ENCODE data around the gene TOMM22.

Gene TOMM22

DNA sequence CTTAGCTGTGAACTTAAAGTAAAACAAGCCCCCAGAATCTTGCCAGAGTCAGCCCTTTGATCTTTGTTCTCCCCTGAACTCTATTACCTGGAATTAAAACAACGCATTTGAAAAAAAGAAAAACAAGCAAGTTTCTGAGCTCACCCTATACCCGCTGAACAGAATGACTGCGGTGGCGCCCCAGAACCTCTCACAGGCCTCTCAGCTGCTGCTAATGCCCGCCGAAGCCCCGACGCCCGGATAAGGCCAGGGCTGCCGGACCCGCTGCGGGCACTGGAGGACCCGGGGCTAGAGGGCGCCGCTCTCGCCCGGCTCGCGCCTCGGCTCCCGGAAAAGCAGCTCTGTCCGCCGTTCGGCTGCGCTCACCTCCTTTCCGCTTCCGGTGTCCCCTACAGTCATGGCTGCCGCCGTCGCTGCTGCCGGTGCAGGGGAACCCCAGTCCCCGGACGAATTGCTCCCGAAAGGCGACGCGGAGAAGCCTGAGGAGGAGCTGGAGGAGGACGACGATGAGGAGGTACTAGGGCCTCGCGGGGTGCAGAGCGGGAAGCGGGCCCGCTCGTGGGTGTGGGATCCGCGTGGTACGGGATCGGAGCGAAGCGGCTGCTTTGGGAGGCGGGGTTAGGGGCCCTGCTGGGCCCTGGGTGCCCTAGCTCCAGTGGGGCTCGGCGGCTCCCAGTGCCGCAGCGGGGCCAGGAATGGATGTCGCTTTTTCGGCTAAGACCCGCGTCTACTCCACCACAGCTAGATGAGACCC is at the start of gene TOMM22 (continued):
- TF ChIP-seq ZBTB26 (tag by site-specific recombination; optimal IDR thresholded peaks at IDR 0.05) = peak; percentile 80
- no peak for TF ChIP-seq GFI1B (tag by site-specific recombination; IDR thresholded peaks at IDR 0.05)
- TF ChIP-seq ZNF791 (tag by site-specific recombination; IDR thresholded peaks at IDR 0.05) = no peak
- TF ChIP-seq PRDM1 (tag by site-specific recombination; IDR thresholded peaks at IDR 0.05) = no peak
- TF ChIP-seq MEIS1 (CRISPR knock-in tag; IDR thresholded peaks at IDR 0.05; ENCODE audit: borderline replicate concordance) = no peak
- TF ChIP-seq, protein P1, sequence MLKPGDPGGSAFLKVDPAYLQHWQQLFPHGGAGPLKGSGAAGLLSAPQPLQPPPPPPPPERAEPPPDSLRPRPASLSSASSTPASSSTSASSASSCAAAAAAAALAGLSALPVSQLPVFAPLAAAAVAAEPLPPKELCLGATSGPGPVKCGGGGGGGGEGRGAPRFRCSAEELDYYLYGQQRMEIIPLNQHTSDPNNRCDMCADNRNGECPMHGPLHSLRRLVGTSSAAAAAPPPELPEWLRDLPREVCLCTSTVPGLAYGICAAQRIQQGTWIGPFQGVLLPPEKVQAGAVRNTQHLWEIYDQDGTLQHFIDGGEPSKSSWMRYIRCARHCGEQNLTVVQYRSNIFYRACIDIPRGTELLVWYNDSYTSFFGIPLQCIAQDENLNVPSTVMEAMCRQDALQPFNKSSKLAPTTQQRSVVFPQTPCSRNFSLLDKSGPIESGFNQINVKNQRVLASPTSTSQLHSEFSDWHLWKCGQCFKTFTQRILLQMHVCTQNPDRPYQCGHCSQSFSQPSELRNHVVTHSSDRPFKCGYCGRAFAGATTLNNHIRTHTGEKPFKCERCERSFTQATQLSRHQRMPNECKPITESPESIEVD (tag by site-specific recombination; IDR thresholded peaks at IDR 0.05) = no peak
- TF ChIP-seq ZNF24 (tag by site-specific recombination; IDR thresholded peaks at IDR 0.05) = peak; percentile 91
- TF ChIP-seq ZNF610 (tag by site-specific recombination; IDR thresholded peaks at IDR 0.05; ENCODE audit: borderline replicate concordance) = peak; percentile 83; the same call in 1 of the 2 replicates
- peak; percentile 98 for TF ChIP-seq ZNF121 (tag by site-specific recombination; IDR thresholded peaks at IDR 0.05)
- TF ChIP-seq ZNF155 (tag by site-specific recombination; IDR thresholded peaks at IDR 0.05) = no peak
- TF ChIP-seq ZNF292 (tag by site-specific recombination; IDR thresholded peaks at IDR 0.05; ENCODE audit: borderline replicate concordance, low read depth) = no peak
- TF ChIP-seq ZNF645 (tag by site-specific recombination; IDR thresholded peaks at IDR 0.05) = 0 out of 2 replicates have a peak, but pooled peaks have one; percentile 40
- TF ChIP-seq ZNF138 (tag by site-specific recombination; IDR thresholded peaks at IDR 0.05; ENCODE audit: borderline replicate concordance) = no peak
- TF ChIP-seq ZNF600 (tag by site-specific recombination; IDR thresholded peaks at IDR 0.05) = no peak
- no peak for TF ChIP-seq ZNF670 (tag by site-specific recombination; IDR thresholded peaks at IDR 0.05; ENCODE audit: low read depth)
- no peak for TF ChIP-seq ZNF211 (tag by site-specific recombination; IDR thresholded peaks at IDR 0.05; ENCODE audit: low read depth)
- no peak for TF ChIP-seq ZNF416 (tag by site-specific recombination; IDR thresholded peaks at IDR 0.05)
- 0 out of 2 replicates have a peak, but pooled peaks have one; percentile 11 for TF ChIP-seq ZNF398 (tag by site-specific recombination; IDR thresholded peaks at IDR 0.05)
- TF ChIP-seq ATF2 (tag by site-specific recombination; IDR thresholded peaks at IDR 0.05; ENCODE audit: low read depth) = 0 out of 2 replicates have a peak, but pooled peaks have one; percentile 8
- peak; percentile 93 for TF ChIP-seq SP7 (tag by site-specific recombination; IDR thresholded peaks at IDR 0.05)
- TF ChIP-seq GLIS1 (tag by site-specific recombination; IDR thresholded peaks at IDR 0.05) = 0 out of 2 replicates have a peak, but pooled peaks have one; percentile 43
- TF ChIP-seq ZBTB6 (tag by site-specific recombination; IDR thresholded peaks at IDR 0.05) = peak; percentile 54
- TF ChIP-seq PRDM4 (tag by site-specific recombination; IDR thresholded peaks at IDR 0.05) = peak; percentile 33
- peak; percentile 93 for TF ChIP-seq ZSCAN5A (tag by site-specific recombination; IDR thresholded peaks at IDR 0.05)
- no peak for TF ChIP-seq ZNF175 (tag by site-specific recombination; IDR thresholded peaks at IDR 0.05)

Measured in HEK293 (cell line).